HG03060 (cell line): ENCODE measurements around the gene TAGLN2.

Source experiments
- ATAC-seq: cut with Tn5 transposase; IDR thresholded peaks from one replicate; pipeline ENCODE4 v1.9.1; 2021; ENCODE audit warnings: low read depth, moderate number of reproducible peaks; ENCODE audit not compliant: unreplicated experiment

Gene TAGLN2

GRCh38 chr1:159937054-159937750, 11.9 kb upstream of the TAGLN2 start:
- no peak for ATAC-seq

GRCh38 chr1:159936273-159936904, 11.1 kb upstream of the TAGLN2 start:
- ATAC-seq, result no peak

GRCh38 chr1:159935719-159936272, 10.5 kb upstream of the TAGLN2 start:
- ATAC-seq, result no peak

GRCh38 chr1:159935305-159935704, 10.0 kb upstream of the TAGLN2 start:
- ATAC-seq, result no peak

- ATAC-seq, result no peak
Observed at GRCh38 chr1:159934136-159935039, 9.1 kb upstream of the TAGLN2 start.

- ATAC-seq, result no peak
Observed at GRCh38 chr1:159933347-159933746, 8.0 kb upstream of the TAGLN2 start.

- no peak for ATAC-seq
Observed at GRCh38 chr1:159932296-159933285, 7.3 kb upstream of the TAGLN2 start.

GRCh38 chr1:159931795-159932173, 6.5 kb upstream of the TAGLN2 start:
- ATAC-seq, result no peak

DNA sequence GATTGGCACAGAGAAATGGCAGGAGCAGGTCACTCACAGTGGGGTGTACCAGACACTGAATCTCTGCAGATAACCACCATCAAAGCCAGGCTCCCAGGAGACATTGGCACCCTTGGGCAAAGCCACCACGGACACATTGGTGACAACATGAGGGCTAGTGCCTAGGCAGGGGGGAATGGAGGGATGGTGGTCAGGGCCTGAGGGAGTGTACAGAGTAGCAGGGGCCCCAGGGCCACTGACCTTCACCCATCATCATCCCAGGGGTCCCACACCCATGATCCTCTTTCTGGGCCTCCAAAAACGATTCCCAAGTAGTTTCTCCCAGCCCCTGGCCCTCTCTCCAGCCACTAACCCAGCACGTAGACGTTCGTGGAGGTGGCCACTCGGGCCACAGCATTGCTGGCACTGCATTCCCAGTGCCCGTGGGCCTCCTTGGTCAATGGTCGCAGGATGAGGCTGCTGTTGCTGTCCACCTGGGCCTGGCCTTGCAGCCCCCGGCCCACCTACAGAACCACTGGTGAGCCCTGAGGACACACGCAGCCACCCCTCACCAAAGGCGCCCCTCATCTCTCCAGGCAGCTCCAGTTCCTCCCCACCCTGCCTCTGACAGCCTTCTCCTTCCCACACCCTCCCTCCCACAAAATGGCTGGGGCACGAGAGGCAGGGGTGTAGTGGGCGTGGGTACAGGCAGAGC, 5.9 kb upstream of the TAGLN2 start:
- no peak for ATAC-seq

- ATAC-seq, result no peak
Observed at GRCh38 chr1:159930634-159931033, 5.3 kb upstream of the TAGLN2 start.

DNA sequence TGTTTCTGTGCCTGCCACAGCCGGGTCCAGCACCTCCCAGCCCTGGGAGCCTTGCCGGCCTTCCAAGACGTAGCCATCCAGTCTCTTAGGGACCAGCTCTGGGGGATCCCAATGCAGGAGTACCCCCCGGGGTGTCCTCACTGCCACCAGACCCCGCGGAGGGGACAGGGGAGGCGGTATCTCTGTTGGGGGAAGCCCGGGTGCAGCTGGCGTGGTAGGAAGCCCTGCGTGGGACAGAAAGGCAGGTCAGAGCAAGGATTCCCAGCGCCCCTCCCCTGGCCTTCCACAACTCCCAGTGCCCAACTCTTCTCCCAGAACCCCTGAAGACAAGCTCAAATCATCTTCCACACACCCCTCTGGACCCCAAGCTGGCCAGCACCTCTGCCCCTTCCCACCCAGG, 4.9 kb upstream of the TAGLN2 start:
- no peak for ATAC-seq

DNA sequence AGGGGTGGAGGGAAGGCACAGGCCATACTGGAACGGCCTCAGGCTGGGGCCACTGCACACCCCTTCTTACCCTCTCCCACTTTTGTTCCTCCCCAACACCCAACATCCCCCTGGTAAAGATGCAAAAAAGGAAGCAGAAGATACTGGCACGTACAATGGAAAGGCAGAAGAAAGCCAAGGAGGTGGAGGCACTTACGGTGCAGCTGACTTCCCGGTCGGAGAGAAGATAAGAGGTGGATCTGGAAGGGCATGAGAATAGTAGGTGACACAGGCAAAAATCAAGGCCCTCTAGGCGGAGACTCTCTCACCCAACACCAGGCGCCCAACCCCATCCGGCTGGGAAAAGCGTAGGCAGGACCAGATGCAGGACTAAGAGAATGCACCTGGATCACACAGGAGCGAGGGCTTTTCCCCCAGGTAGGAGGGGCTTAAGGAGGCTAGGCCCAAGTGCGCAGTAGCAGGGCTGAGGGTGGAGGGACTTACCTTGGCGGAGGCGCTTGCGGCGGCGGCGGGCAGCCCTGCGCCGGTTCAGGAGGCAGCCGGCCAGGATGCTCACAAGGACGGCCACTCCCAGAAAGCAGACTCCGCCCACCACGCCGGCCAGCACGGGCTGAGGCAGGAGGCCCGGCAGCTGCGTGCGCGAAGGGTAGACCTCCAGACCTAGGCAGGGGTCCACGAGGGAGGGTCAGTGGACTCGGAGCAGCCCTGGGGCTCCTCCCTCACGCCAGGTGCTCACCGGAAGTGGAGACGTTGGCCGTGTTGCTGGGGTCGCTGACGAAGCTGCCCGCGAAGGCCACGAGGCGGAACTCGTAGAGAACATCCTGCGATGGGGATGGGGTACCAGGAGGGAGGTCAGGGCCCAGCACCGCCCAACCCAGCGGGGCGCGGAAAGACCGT, 4.1 kb upstream of the TAGLN2 start:
- no peak for ATAC-seq

GRCh38 chr1:159928491-159929050, 3.3 kb upstream of the TAGLN2 start:
- no peak for ATAC-seq

DNA sequence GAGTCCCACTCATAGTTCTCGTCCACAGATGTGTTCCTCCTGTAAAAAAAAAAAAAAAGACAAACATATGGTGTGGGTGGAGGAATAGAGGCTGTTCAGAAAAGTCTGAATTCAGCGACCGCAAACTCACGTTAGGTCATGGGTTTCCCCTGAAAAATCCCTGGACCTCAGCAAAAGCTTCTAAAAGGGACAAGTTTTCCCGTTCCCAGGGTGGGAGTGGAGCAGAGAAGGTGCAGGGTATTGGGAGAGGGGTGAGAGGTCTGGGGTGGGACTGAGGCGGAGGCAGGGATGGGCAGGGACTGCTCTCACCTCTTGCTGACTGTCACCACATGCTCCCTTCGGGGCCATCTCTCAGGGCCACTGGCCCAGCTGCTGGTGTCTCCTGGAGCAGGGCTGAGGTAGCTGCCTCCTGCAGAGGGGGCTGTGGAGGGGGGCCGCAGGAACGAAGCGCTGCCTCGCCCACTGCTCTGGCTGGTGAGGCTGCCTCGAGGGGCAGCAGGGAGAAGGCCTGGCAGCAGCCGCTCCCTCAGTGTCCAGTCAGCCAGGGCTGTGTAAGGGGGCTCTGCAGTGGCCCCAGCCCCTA, 2.6 kb upstream of the TAGLN2 start:
- no peak for ATAC-seq

- no peak for ATAC-seq
Observed at GRCh38 chr1:159927211-159927848, 2.0 kb upstream of the TAGLN2 start.

DNA sequence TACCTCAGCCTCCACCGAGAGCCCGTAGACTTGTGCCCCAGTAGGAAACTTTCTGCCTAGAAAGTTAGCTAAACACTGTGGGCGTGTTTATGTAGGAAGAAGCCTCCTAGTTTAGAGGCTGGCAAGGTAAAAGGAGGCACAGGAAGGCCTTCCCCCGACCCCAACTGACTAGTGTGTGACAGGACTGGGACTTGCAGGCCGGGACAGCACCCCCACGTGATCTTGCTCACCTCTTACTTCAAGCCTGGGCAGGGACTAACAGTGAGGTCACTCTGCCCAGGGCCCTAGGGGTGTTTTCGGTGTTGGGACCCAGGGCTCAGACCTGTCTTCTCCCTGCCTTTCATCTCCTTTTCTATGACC, 392 bp upstream of the TAGLN2 start:
- ATAC-seq, result peak; percentile 2

DNA sequence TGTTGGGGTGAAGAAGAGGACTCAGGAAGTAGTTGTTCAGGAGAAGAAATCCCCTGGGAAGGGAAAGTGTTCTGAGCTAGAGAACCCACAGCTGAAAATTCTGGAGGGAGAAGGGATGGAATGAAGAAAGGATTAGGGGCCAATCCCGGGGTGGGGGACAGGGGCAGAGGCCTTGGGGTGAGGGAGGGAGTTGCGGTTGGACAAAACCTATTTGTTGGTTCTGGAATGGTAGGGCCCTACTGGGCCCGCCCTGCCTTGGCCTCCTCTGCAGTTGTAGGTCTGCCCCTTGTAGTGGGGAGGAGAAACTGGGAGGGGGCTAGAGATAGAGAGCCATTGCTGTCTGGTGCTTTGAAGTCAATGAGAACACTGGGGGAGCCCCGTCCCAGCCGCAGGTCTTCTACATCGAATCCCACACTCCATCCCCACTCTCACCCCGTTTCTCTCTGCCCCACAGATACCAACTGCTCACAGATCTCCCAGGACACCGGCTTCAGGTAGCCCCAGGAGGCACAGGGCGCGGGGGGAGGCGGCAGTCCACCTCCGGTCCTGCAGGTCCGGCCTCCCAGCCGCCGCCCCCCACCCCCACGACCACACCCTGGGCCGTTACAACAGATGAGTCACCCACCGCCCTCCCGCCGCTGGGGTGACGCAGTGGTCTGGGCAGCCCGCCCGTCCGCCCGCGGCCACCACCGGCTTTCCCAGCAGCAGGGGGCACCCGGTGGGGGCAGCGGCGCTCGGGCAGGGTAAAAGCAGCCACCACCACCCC, 1.1 kb downstream of the TAGLN2 start:
- ATAC-seq, result no peak
